Ishikawa (cell line): Measurements from ENCODE around the gene MTA2.
A peak's percentile ranks its signal among the peaks of the same experiment; 100 is the strongest.

ENCODE experiments used
- CEBPB ChIP-seq: IDR thresholded peaks from 2 replicates; pipeline ENCODE4 v1.6.1; 2012
- CREB1 ChIP-seq: IDR thresholded peaks from 2 replicates; pipeline ENCODE4 v1.6.1; 2012; ENCODE audit warnings: low read depth
- EGR1 ChIP-seq: IDR thresholded peaks from 2 replicates; pipeline ENCODE4 v1.6.1; 2012
- EP300 ChIP-seq: IDR thresholded peaks from 2 replicates; pipeline ENCODE4 v1.6.1; 2012; ENCODE audit warnings: borderline replicate concordance
- FOXM1 ChIP-seq: IDR thresholded peaks from 2 replicates; pipeline ENCODE4 v1.6.1; 2012; ENCODE audit warnings: low read depth, borderline replicate concordance
- NFIC ChIP-seq: IDR thresholded peaks from 2 replicates; pipeline ENCODE4 v1.6.1; 2012
- RAD21 ChIP-seq: IDR thresholded peaks from 2 replicates; pipeline ENCODE4 v1.6.1; 2012; ENCODE audit warnings: low read depth
- TAF1 ChIP-seq: IDR thresholded peaks from 2 replicates; pipeline ENCODE4 v1.6.1; 2012; ENCODE audit warnings: low read depth, mild to moderate bottlenecking
- TCF12 ChIP-seq: IDR thresholded peaks from 2 replicates; pipeline ENCODE4 v1.6.1; 2012; ENCODE audit warnings: low read depth
- TEAD4 ChIP-seq: IDR thresholded peaks from 2 replicates; pipeline ENCODE4 v1.6.1; 2012
- USF1 ChIP-seq: IDR thresholded peaks from 2 replicates; pipeline ENCODE4 v1.6.1; 2012
- YY1 ChIP-seq: IDR thresholded peaks from 2 replicates; pipeline ENCODE4 v1.6.1; 2012; ENCODE audit warnings: low read depth
- ZBTB7A ChIP-seq: IDR thresholded peaks from 2 replicates; pipeline ENCODE4 v1.6.1; 2012; ENCODE audit warnings: low read depth
- TF ChIP-seq, protein P1 (sequence below): IDR thresholded peaks from 2 replicates; pipeline ENCODE4 v1.6.1; 2012
- TF ChIP-seq, protein P2 (sequence below): IDR thresholded peaks from 2 replicates; pipeline ENCODE4 v1.6.1; 2012; ENCODE audit warnings: low read depth, mild to moderate bottlenecking

Gene MTA2

DNA sequence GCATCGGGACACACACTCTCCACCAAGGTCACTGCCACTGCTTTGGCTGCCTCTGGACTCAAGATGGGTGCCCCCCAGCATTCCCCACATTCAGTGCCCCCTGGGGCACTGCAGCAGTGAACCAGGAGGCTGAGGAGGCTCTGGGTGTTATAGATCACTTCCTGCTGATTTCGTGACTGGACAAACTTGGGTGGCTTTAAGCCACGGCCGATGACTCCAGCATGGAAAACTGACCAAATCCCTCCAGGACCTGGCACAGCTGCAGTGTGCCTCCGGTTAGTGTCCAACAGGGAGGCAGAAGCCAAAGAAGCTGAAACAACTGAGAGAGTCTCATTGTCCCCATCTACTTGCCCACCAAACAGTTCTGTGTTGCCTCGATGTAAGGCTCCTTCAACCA, 45.9 kb upstream of the MTA2 start:
- TF ChIP-seq ZBTB7A, result no peak
- TF ChIP-seq RAD21, result no peak
- no peak for TF ChIP-seq CREB1

- TF ChIP-seq, protein P1, sequence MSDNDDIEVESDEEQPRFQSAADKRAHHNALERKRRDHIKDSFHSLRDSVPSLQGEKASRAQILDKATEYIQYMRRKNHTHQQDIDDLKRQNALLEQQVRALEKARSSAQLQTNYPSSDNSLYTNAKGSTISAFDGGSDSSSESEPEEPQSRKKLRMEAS, result 0 out of 2 replicates have a peak, but pooled peaks have one; percentile 6
- no peak for TF ChIP-seq RAD21
Observed at GRCh38 chr11:62646825-62647608, 45.4 kb upstream of the MTA2 start.

- TF ChIP-seq YY1, result peak; percentile 97
- TF ChIP-seq TAF1, result peak; percentile 99
- no peak for TF ChIP-seq NFIC
- TF ChIP-seq ZBTB7A, result no peak
- TF ChIP-seq RAD21, result no peak
- TF ChIP-seq, protein P2, sequence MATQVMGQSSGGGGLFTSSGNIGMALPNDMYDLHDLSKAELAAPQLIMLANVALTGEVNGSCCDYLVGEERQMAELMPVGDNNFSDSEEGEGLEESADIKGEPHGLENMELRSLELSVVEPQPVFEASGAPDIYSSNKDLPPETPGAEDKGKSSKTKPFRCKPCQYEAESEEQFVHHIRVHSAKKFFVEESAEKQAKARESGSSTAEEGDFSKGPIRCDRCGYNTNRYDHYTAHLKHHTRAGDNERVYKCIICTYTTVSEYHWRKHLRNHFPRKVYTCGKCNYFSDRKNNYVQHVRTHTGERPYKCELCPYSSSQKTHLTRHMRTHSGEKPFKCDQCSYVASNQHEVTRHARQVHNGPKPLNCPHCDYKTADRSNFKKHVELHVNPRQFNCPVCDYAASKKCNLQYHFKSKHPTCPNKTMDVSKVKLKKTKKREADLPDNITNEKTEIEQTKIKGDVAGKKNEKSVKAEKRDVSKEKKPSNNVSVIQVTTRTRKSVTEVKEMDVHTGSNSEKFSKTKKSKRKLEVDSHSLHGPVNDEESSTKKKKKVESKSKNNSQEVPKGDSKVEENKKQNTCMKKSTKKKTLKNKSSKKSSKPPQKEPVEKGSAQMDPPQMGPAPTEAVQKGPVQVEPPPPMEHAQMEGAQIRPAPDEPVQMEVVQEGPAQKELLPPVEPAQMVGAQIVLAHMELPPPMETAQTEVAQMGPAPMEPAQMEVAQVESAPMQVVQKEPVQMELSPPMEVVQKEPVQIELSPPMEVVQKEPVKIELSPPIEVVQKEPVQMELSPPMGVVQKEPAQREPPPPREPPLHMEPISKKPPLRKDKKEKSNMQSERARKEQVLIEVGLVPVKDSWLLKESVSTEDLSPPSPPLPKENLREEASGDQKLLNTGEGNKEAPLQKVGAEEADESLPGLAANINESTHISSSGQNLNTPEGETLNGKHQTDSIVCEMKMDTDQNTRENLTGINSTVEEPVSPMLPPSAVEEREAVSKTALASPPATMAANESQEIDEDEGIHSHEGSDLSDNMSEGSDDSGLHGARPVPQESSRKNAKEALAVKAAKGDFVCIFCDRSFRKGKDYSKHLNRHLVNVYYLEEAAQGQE, result no peak
- no peak for TF ChIP-seq EP300
- peak; percentile 31; the same call in 1 of the 2 replicates for TF ChIP-seq USF1
- peak; percentile 40; the same call in 1 of the 2 replicates for TF ChIP-seq TEAD4
- TF ChIP-seq, protein P1, result peak; percentile 63
- TF ChIP-seq EGR1, result no peak
- peak; percentile 13; the same call in 1 of the 2 replicates for TF ChIP-seq TCF12
- TF ChIP-seq FOXM1, result no peak; the same call in 1 of the 2 replicates
- TF ChIP-seq CREB1, result peak; percentile 79
- no peak for TF ChIP-seq CEBPB
Observed at GRCh38 chr11:62645946-62646824, 44.5 kb upstream of the MTA2 start, which contains the start of gene GANAB. Gene GANAB, minus strand, starts transcription at chr11:62646613. Its CDS starts 14 bp downstream, at chr11:62646599.

- TF ChIP-seq CREB1 (no peak), NFIC (no peak), TAF1 (no peak), USF1 (no peak), EP300 (no peak), EGR1 (no peak), CEBPB (no peak), RAD21 (no peak), YY1 (no peak), FOXM1 (no peak), TCF12 (no peak), TEAD4 (no peak), ZBTB7A (no peak)
- TF ChIP-seq, protein P1, result no peak
- TF ChIP-seq, protein P2, result no peak
Observed at GRCh38 chr11:62645671-62645945, 43.9 kb upstream of the MTA2 start.

DNA sequence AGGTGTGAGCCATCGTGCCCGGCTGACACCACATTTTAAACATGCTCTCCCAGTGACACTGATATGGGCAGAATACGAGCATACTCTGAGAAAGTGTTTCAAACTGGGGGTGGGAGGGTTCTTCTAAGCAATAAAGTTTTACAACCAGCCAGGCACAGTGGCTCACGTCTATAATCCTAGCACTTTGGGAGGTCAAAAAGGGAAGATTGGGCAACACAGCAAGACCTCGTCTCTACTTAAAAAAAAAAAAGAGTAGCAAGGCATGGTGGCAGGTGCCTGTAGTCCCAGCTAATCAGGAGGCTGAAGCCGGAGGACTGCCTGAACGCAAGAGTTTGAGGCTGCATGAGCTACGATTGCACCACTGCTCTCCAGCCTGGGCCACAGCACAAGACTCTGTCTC, 42.6 kb upstream of the MTA2 start:
- TF ChIP-seq EP300 (no peak), TEAD4 (no peak), CREB1 (no peak), ZBTB7A (no peak), FOXM1 (no peak), EGR1 (no peak), YY1 (no peak), NFIC (no peak), CEBPB (no peak), RAD21 (no peak)
- TF ChIP-seq, protein P1, result no peak
